Ascending aorta (tissue), 2 donors: ENCODE data around the gene FZD8. TPM values are rescaled to one million over a fixed set of nuclear protein-coding genes. Genes with fewer than 3 reads are reported as not detected.

ENCODE experiments used
- DNase-seq, 2 donors: peaks; one replicate each; pipeline ENCODE4 v3.0.0-alpha.2; 2019; ENCODE audit warnings: low spot score in 2 of 2
- H3K27ac ChIP-seq, 2 donors: fragments of 200-600 bp; sonication (generic); one replicate each; pipeline ENCODE4 v1.5.1; 2016 to 2017; ENCODE audit warnings: mild to moderate bottlenecking in 1 of 2
- H3K27me3 ChIP-seq: fragments of 200-600 bp; sonication (generic); one replicate; pipeline ENCODE4 v1.5.1; 2017
- H3K36me3 ChIP-seq, 2 donors: fragments of 200-600 bp; sonication (generic); one replicate each; pipeline ENCODE4 v1.5.1; 2016
- H3K4me1 ChIP-seq, 2 donors: fragments of 200-600 bp; sonication (generic); one replicate each; pipeline ENCODE4 v1.5.1; 2016 to 2017; ENCODE audit warnings: mild to moderate bottlenecking in 1 of 2
- H3K4me3 ChIP-seq, 2 donors: fragments of 200-600 bp; sonication (generic); one replicate each; pipeline ENCODE4 v1.5.1; 2016 to 2017; ENCODE audit warnings: mild to moderate bottlenecking in 1 of 2
- H3K9me3 ChIP-seq, 2 donors: fragments of 200-600 bp; sonication (generic); one replicate each; pipeline ENCODE4 v1.5.1; 2016
- CTCF ChIP-seq, 3 experiments: fragments of 200-600 bp in 2 of 3; fragments of 450-650 bp in 1 of 3; sonication (generic) in 2 of 3; IDR thresholded peaks; one replicate each; pipeline ENCODE4 v1.5.1; 2016 to 2019; ENCODE audit warnings: antibody characterized with exemption in 3 of 3, mild to moderate bottlenecking in 1 of 3, moderate library complexity in 1 of 3
- intact Hi-C: fragments of 100-400 bp; cut with DNase I; formaldehyde crosslinking; loops from one replicate; pipeline ENCODE4 v1.15.1; 2023
- total RNA-seq: library from RNA; depleted of rRNA; stranded (reverse); fragments of >200 nt; gene quantifications from one replicate; pipeline ENCODE4 v1.1.0, GENCODE V29; 2016

FZD8 gene
- total RNA-seq, 1 donor from 2014 or later: 23.0 TPM

DNA sequence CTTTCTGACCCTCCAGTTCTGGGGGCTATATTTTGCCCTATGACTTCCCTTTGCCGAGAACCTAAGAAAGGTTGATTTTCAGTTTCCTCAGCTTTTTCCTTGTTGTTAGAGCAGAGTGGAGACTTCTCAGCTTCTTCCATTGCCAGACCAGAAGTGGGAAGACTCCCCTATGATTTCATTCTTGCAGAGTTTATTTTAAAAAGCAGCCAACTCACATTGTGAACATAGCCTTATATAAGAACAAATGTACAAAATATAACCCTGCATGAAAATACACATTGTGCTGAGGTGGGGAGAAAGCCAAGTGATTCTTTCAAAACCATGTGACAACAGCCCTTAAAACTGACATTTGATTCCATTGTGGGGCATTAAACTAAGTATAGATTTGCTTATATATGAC lies 33.8 kb upstream of the FZD8 start:
- no peak for TF ChIP-seq CTCF (IDR thresholded peaks at IDR 0.05)
- Histone ChIP-seq H3K36me3 (no peaks in the 10 kb centered on the region), H3K9me3 (no peaks in the 10 kb centered on the region), H3K27me3 (no peaks in the 10 kb centered on the region), H3K4me1 (no peaks in the 10 kb centered on the region), H3K27ac (no peak overlapping the region), H3K4me3 (no peak overlapping the region)
- DNase-seq: no peak
- intact Hi-C loops: no loop called here

DNA sequence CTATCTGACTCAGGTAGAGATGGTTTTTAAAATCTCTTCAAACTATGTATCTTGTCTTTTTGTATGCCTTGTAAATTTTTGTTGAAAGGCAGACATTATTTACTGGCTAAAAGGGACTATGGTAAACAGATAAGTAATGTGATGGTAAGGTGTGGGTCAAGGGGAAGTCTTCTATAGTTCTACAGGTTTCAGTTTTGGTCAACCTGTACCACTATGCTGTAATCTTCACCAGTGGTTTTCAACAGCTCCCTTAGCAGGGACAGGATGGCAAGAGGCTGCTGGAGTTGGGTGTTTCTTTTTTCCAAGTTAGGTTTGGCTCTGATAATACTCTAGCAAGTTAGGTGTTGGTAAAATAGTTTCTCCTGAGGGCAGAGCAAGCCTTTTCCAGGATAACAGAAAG lies 32.7 kb upstream of the FZD8 start:
- no peak overlapping the region for H3K4me3 ChIP-seq
- no peaks in the 10 kb centered on the region for H3K9me3 ChIP-seq
- no peaks in the 10 kb centered on the region for H3K36me3 ChIP-seq
- H3K4me1 ChIP-seq: no peaks in the 10 kb centered on the region
- H3K27ac ChIP-seq: no peak overlapping the region
- no peak for TF ChIP-seq CTCF (IDR thresholded peaks at IDR 0.05)
- intact Hi-C loops: no loop called here
- no peaks in the 10 kb centered on the region for H3K27me3 ChIP-seq
- DNase-seq: no peak

DNA sequence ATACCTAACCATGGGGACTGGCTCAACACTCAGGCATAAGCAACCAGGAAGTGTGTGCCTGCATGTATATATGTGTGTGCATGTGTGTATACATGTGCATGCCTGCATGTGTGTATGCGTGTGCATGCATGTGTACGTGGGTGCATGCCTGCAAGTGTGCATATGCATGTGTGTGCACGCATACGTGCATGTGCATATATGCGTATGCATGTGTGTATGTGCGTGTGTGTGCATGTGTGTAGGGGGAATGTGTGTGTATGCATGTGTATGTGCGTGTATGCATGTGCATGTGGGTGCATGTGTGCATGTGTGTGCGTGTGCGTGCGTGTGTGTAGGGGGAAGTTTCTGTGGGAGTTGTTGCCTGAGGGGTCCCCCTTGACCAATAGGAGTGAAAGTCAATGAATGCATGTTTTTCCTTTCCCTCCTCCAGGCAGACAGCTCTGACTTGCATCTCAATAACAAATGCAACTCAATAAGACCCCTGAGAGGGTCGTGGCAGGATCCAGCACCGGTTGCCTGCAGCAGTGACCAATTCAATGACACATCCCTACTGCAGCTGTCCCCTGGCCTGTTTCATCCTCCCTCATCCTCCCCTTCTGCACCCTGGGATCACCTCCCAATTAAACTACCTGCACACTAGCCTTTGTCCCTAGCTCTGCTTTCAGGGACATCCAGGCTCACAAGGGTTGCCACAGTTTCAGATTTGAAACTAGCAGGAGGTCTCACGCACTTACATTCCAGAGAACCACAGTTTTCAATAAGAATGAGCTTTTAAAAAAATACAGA lies 27.0 kb upstream of the FZD8 start:
- no peak for TF ChIP-seq CTCF (IDR thresholded peaks at IDR 0.05)
- no peaks in the 10 kb centered on the region for H3K4me1 ChIP-seq
- H3K27ac ChIP-seq: no peak overlapping the region
- intact Hi-C loops: no loop called here
- no peaks in the 10 kb centered on the region for H3K36me3 ChIP-seq
- no peaks in the 10 kb centered on the region for H3K9me3 ChIP-seq
- DNase-seq: no peak
- no peaks in the 10 kb centered on the region for H3K27me3 ChIP-seq
- H3K4me3 ChIP-seq: no peak overlapping the region

DNA sequence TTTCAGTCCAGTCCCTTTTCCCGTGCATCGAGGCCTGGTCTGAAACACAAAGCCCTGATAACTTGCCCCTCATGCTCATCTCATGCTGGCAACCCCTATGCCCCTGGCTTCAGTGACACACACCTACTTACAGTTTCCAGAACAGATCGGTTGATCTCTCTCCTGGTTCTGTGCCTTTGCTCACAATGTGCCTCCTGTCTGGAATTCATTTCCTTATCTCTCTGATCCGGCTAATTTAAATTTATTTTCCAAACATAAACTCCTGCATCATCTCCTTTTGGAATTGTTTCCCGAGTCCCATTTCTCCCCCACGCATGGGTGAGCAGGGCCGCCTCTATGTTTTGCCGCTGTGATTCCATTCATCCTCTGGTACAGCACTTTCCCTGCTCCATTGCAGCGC lies 25.9 kb upstream of the FZD8 start:
- no peaks in the 10 kb centered on the region for H3K36me3 ChIP-seq
- no peaks in the 10 kb centered on the region for H3K9me3 ChIP-seq
- DNase-seq: no peak
- intact Hi-C loops: no loop called here
- no peaks in the 10 kb centered on the region for H3K4me1 ChIP-seq
- H3K4me3 ChIP-seq: no peak overlapping the region
- no peak for TF ChIP-seq CTCF (IDR thresholded peaks at IDR 0.05)
- H3K27me3 ChIP-seq: no peaks in the 10 kb centered on the region
- no peak overlapping the region for H3K27ac ChIP-seq

DNA sequence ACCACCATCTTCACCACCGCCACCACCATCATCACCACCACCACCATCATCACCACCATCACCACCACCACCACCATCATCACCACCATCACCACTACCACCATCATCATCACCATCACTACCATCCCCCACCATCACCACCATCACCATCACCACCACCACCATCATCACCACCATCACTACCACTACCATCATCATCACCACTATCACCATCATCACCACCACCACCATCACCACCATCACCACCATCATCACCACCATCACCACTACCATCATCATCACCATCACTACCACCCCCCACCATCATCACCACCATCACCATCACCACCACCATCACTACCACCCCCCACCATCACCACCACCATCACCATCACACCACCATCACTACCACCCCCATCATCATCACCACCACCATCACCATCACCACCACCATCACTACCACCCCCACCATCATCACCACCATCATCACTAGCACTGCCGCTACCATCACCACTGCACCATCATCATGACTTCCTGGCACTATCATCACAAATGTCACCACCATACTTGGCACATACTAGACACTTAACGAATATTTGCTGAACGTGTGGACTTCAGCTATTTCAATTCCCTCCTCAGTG lies 25.3 kb upstream of the FZD8 start:
- H3K36me3 ChIP-seq: no peaks in the 10 kb centered on the region
- no peak overlapping the region for H3K4me3 ChIP-seq
- no peaks in the 10 kb centered on the region for H3K4me1 ChIP-seq
- H3K27me3 ChIP-seq: no peaks in the 10 kb centered on the region
- no peak for TF ChIP-seq CTCF (IDR thresholded peaks at IDR 0.05)
- no peak for DNase-seq
- intact Hi-C loops: no loop called here
- no peak overlapping the region for H3K27ac ChIP-seq
- no peaks in the 10 kb centered on the region for H3K9me3 ChIP-seq
